ENCODE results near the gene SPPL3.

Gene SPPL3

GRCh38 chr12:120784804-120785203 is 119.4 kb downstream of the SPPL3 start:
- no peak for ATAC-seq
- TF ChIP-seq PPARA (CRISPR knock-in tag; IDR thresholded peaks at IDR 0.05; ENCODE audit: borderline replicate concordance) = no peak
- TF ChIP-seq POU6F1 (CRISPR knock-in tag; IDR thresholded peaks at IDR 0.05; ENCODE audit: borderline replicate concordance, low read depth) = no peak
- no peak for TF ChIP-seq RARB (CRISPR knock-in tag; IDR thresholded peaks at IDR 0.05)
- TF ChIP-seq ZNF565 (CRISPR knock-in tag; conservative IDR thresholded peaks at IDR 0.05; ENCODE audit: low read depth) = no peak

- ATAC-seq = peak; percentile 87
- TF ChIP-seq OSR1 (CRISPR knock-in tag; IDR thresholded peaks at IDR 0.05) (no peak), TCF4 (CRISPR knock-in tag; IDR thresholded peaks at IDR 0.05; ENCODE audit: borderline replicate concordance) (no peak), ZNF565 (CRISPR knock-in tag; conservative IDR thresholded peaks at IDR 0.05; ENCODE audit: low read depth) (no peak), RARB (CRISPR knock-in tag; IDR thresholded peaks at IDR 0.05) (no peak), BACH2 (CRISPR knock-in tag; IDR thresholded peaks at IDR 0.05; ENCODE audit: borderline replicate concordance) (no peak), TSHZ2 (CRISPR knock-in tag; IDR thresholded peaks at IDR 0.05) (no peak), ZNF8 (CRISPR knock-in tag; IDR thresholded peaks at IDR 0.05) (no peak), ZC3H10 (CRISPR knock-in tag; IDR thresholded peaks at IDR 0.05) (no peak), ZNF70 (CRISPR knock-in tag; IDR thresholded peaks at IDR 0.05) (no peak), CSRNP3 (CRISPR knock-in tag; IDR thresholded peaks at IDR 0.05) (no peak), ARNTL (CRISPR knock-in tag; IDR thresholded peaks at IDR 0.05; ENCODE audit: borderline replicate concordance, low read depth) (no peak), ESRRG (CRISPR knock-in tag; IDR thresholded peaks at IDR 0.05) (no peak), CSDC2 (CRISPR knock-in tag; IDR thresholded peaks at IDR 0.05) (no peak), ISL1 (CRISPR knock-in tag; IDR thresholded peaks at IDR 0.05) (no peak), POU6F1 (CRISPR knock-in tag; IDR thresholded peaks at IDR 0.05; ENCODE audit: borderline replicate concordance, low read depth) (no peak), GLIS3 (CRISPR knock-in tag; IDR thresholded peaks at IDR 0.05) (no peak), PPARA (CRISPR knock-in tag; IDR thresholded peaks at IDR 0.05; ENCODE audit: borderline replicate concordance) (no peak)
Measured at GRCh38 chr12:120783197-120783596, 121.0 kb downstream of the SPPL3 start.

- TF ChIP-seq ZFP30 (CRISPR knock-in tag; IDR thresholded peaks at IDR 0.05) (no peak), ZFP3 (CRISPR knock-in tag; IDR thresholded peaks at IDR 0.05) (no peak), CSRNP3 (CRISPR knock-in tag; IDR thresholded peaks at IDR 0.05) (no peak), TSHZ2 (CRISPR knock-in tag; IDR thresholded peaks at IDR 0.05) (no peak), SNAI2 (CRISPR knock-in tag; IDR thresholded peaks at IDR 0.05) (no peak), OSR1 (CRISPR knock-in tag; IDR thresholded peaks at IDR 0.05) (no peak), ZC3H10 (CRISPR knock-in tag; IDR thresholded peaks at IDR 0.05) (no peak), PPARA (CRISPR knock-in tag; IDR thresholded peaks at IDR 0.05; ENCODE audit: borderline replicate concordance) (no peak), ZNF565 (CRISPR knock-in tag; conservative IDR thresholded peaks at IDR 0.05; ENCODE audit: low read depth) (no peak), ESRRG (CRISPR knock-in tag; IDR thresholded peaks at IDR 0.05) (no peak), TCF4 (CRISPR knock-in tag; IDR thresholded peaks at IDR 0.05; ENCODE audit: borderline replicate concordance) (no peak)
- no peak for ATAC-seq
Measured at GRCh38 chr12:120775862-120776552, 128.2 kb downstream of the SPPL3 start.

All from SK-N-SH treated with all-trans-retinoic acid at 6 μM for 48 hours (cell line).